ENCODE measurements around the gene CHMP6. TPM values are rescaled to one million over a fixed set of nuclear protein-coding genes. Genes with fewer than 3 reads are reported as not detected.
A peak's percentile ranks its signal among the peaks of the same experiment; 100 is the strongest.

CHMP6 gene
- total RNA-seq, 1 donor from 2014 or later = 15.9 TPM

GRCh38 chr17:80946449-80946848 is 45.2 kb upstream of the CHMP6 start:
- no peak for DNase-seq
- no peak for TF ChIP-seq CTCF (IDR thresholded peaks at IDR 0.05; ENCODE audit: borderline replicate concordance)
- H3K4me3 ChIP-seq = no peak overlapping the region
- intact Hi-C loops (cut with micrococcal nuclease) = no loop called here
- peaks cover 3% of the 10 kb centered on the region for H3K9me3 ChIP-seq (replicated peaks)
- no peak overlapping the region for H3K27ac ChIP-seq (replicated peaks)
- peaks cover 29% of the 10 kb centered on the region for H3K4me1 ChIP-seq
- H3K36me3 ChIP-seq = peaks cover 43% of the 10 kb centered on the region
- H3K27me3 ChIP-seq (ENCODE audit: low read depth) = no peaks in the 10 kb centered on the region

DNA sequence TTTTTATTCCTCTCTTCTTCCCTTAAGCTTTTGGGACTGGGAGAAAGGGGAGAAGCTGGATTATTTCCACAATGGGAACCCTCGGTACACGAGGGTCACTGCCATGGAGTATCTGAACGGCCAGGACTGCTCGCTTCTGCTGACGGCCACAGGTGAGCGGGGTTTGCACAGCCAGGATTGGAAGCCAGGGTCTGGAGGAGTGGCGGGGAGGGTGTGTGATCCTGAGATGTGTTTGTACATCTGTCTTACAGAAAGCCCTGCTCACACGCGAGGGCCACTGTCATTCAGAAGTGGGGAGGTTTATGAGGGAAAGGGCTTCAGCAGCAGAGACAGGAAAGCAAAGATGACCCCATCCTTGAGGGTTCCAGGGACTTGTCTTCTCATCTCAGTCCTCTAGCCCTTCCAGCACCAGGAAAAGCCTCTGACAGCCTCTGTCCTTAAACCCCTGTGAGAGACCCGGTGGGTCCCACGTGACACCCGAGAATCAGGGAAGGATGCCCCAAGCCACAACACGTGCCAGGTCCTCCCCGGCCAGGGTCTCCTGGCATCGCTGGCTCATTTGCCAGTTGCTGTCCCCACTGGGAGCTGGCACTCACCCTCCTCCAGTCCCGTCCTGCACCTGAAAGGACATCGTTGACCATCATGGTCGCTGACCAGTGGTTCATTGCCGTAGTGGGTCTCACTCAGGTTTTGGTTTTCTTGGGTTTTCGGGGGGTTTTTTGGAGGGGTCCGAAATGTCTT is 44.3 kb upstream of the CHMP6 start:
- Histone ChIP-seq H3K27me3 (ENCODE audit: low read depth) (no peaks in the 10 kb centered on the region), H3K4me1 (peaks cover 20% of the 10 kb centered on the region), H3K36me3 (peaks cover 49% of the 10 kb centered on the region), H3K4me3 (no peak overlapping the region), H3K9me3 (replicated peaks) (peaks cover 3% of the 10 kb centered on the region), H3K27ac (replicated peaks) (no peak overlapping the region)
- no peak for TF ChIP-seq CTCF (IDR thresholded peaks at IDR 0.05; ENCODE audit: borderline replicate concordance)
- peak; percentile 7 for DNase-seq
- intact Hi-C loops (cut with micrococcal nuclease) = no loop called here

DNA sequence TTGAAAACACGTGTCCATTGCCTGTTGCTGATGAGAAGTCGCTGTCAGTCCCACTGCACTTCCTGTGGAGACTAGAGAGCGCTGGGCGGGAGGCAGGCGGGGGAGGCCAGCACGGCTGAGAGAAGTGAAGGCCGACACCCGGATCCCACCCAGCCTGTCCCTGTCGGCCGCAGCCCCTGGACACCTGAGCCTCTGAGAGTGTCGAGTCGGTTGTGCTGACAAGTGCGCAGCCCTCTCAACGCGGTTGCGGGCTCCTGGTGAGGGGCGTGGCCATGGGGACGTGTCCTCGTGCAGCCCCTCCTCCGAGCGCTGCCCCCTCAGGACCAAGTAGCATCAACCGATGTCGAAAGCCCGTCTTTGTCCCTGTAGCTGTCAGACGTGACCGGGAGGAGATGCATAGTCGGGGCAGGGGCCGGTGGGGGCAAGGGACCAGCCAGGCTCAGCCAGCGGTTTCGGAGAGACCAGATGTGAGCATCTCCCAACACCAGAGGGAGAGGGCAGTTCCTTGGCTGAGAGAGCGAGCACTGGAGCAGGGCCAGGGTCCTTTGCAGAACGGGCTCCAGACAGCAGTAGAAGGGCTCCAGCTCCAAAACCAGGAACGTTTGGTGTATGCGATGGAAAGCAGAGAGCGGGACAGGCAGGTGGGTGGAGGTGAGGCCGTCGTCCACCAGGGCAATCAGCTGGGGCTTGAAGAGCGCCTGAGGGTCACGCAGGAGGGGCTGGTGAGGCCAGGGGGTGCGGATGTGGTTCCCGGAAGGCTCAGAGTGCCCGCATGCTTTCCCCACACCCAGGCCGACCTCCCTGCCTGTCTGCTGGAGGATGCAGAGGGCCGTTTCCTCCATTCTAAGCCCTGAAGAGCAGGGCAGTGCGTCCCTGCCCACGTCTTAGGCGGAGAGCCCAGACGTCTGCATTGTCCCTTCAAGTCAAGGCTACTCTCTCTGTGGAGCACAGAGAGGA is 43.3 kb upstream of the CHMP6 start:
- TF ChIP-seq CTCF (IDR thresholded peaks at IDR 0.05; ENCODE audit: borderline replicate concordance) = no peak
- DNase-seq = no peak
- H3K36me3 ChIP-seq = peaks cover 51% of the 10 kb centered on the region

GRCh38 chr17:80948976-80949450 is 42.6 kb upstream of the CHMP6 start:
- H3K9me3 ChIP-seq (replicated peaks) = peaks cover 3% of the 10 kb centered on the region
- TF ChIP-seq CTCF (IDR thresholded peaks at IDR 0.05; ENCODE audit: borderline replicate concordance) = no peak
- no peak overlapping the region for H3K27ac ChIP-seq (replicated peaks)
- H3K27me3 ChIP-seq (ENCODE audit: low read depth) = no peaks in the 10 kb centered on the region
- DNase-seq = no peak
- no peak overlapping the region for H3K4me3 ChIP-seq
- intact Hi-C loops (cut with micrococcal nuclease) = no loop called here
- H3K4me1 ChIP-seq = peaks cover 10% of the 10 kb centered on the region
- peaks cover 51% of the 10 kb centered on the region for H3K36me3 ChIP-seq

More for the DNA sequence above, 43.3 kb upstream of the CHMP6 start:
- Histone ChIP-seq H3K4me3 (no peak overlapping the region), H3K4me1 (peaks cover 11% of the 10 kb centered on the region), H3K27ac (replicated peaks) (no peak overlapping the region), H3K27me3 (ENCODE audit: low read depth) (no peaks in the 10 kb centered on the region), H3K9me3 (replicated peaks) (peaks cover 3% of the 10 kb centered on the region)
- intact Hi-C loops (cut with micrococcal nuclease) = no loop called here
